Measurements from ENCODE around the gene TMTC1. TPM values are rescaled to one million over a fixed set of nuclear protein-coding genes. Genes with fewer than 3 reads are reported as not detected.

The TMTC1 gene
- total RNA-seq, 4 donors from 2014 or later: 20.5 to 80.6 (median 67.1) TPM

GRCh38 chr12:29709054-29709453 lies 74.7 kb downstream of the TMTC1 start:
- no peak for DNase-seq
- no peaks in the 10 kb centered on the region for H3K36me3 ChIP-seq
- H3K9me3 ChIP-seq: no peaks in the 10 kb centered on the region
- TF ChIP-seq CTCF (IDR thresholded peaks at IDR 0.05) (no peak), POLR2A (IDR thresholded peaks at IDR 0.05) (no peak)
- intact Hi-C loops (cut with DNase I; ENCODE audit: low total_unique reads): no loop called here
- no peaks in the 10 kb centered on the region for H3K4me1 ChIP-seq
- H3K27me3 ChIP-seq: no peaks in the 10 kb centered on the region
- H3K4me3 ChIP-seq: no peak overlapping the region
- no peak overlapping the region for H3K27ac ChIP-seq

- DNase-seq: no peak
- no peaks in the 10 kb centered on the region for H3K4me1 ChIP-seq
- intact Hi-C loops (cut with DNase I; ENCODE audit: low total_unique reads): no loop called here
- no peak overlapping the region for H3K4me3 ChIP-seq
- no peaks in the 10 kb centered on the region for H3K9me3 ChIP-seq
- H3K27ac ChIP-seq: no peak overlapping the region
- no peak for TF ChIP-seq POLR2A (IDR thresholded peaks at IDR 0.05)
- no peak for TF ChIP-seq CTCF (IDR thresholded peaks at IDR 0.05)
- no peaks in the 10 kb centered on the region for H3K27me3 ChIP-seq
- no peaks in the 10 kb centered on the region for H3K36me3 ChIP-seq
Measured at GRCh38 chr12:29707846-29708245, 75.9 kb downstream of the TMTC1 start.

GRCh38 chr12:29706311-29706710 lies 77.4 kb downstream of the TMTC1 start:
- Histone ChIP-seq H3K27ac (no peak overlapping the region), H3K27me3 (no peaks in the 10 kb centered on the region), H3K4me1 (no peaks in the 10 kb centered on the region), H3K36me3 (no peaks in the 10 kb centered on the region), H3K4me3 (no peak overlapping the region), H3K9me3 (no peaks in the 10 kb centered on the region)
- TF ChIP-seq POLR2A (IDR thresholded peaks at IDR 0.05): no peak
- TF ChIP-seq CTCF (IDR thresholded peaks at IDR 0.05): no peak
- no peak for DNase-seq
- intact Hi-C loops (cut with DNase I; ENCODE audit: low total_unique reads): no loop called here

GRCh38 chr12:29703528-29703927 lies 80.2 kb downstream of the TMTC1 start:
- no peaks in the 10 kb centered on the region for H3K9me3 ChIP-seq
- intact Hi-C loops (cut with DNase I; ENCODE audit: low total_unique reads): no loop called here
- TF ChIP-seq CTCF (IDR thresholded peaks at IDR 0.05) (no peak), POLR2A (IDR thresholded peaks at IDR 0.05) (no peak)
- no peaks in the 10 kb centered on the region for H3K36me3 ChIP-seq
- no peak overlapping the region for H3K4me3 ChIP-seq
- no peaks in the 10 kb centered on the region for H3K27me3 ChIP-seq
- DNase-seq: no peak
- no peak overlapping the region for H3K27ac ChIP-seq
- H3K4me1 ChIP-seq: no peaks in the 10 kb centered on the region

- H3K27ac ChIP-seq: no peak overlapping the region
- TF ChIP-seq POLR2A (IDR thresholded peaks at IDR 0.05): no peak
- TF ChIP-seq CTCF (IDR thresholded peaks at IDR 0.05): no peak
- intact Hi-C loops (cut with DNase I; ENCODE audit: low total_unique reads): no loop called here
Measured at GRCh38 chr12:29702972-29703371, 80.8 kb downstream of the TMTC1 start.

More at GRCh38 chr12:29702972-29703371, 80.8 kb downstream of the TMTC1 start:
- H3K27me3 ChIP-seq: no peaks in the 10 kb centered on the region
- H3K4me3 ChIP-seq: no peak overlapping the region
- no peaks in the 10 kb centered on the region for H3K4me1 ChIP-seq
- H3K9me3 ChIP-seq: no peaks in the 10 kb centered on the region
- DNase-seq: no peak
- no peaks in the 10 kb centered on the region for H3K36me3 ChIP-seq

Measured in uterus (tissue), 4 donors.